Measurements from ENCODE around the gene SF3B2.
"Not testable (repeated sequence)": the region's sequence is repeated elsewhere in the genome, so short reads cannot be mapped to it uniquely, and the experiment has no call there.

The SF3B2 gene

GRCh38 chr11:66099746-66100145 lies 47.6 kb downstream of the SF3B2 start:
- H3K27ac ChIP-seq (ENCODE audit: low read depth, low read length); H3K9me3 ChIP-seq (ENCODE audit: control insufficient read depth, insufficient read depth, low read depth, low read length); H3K4me3 ChIP-seq (ENCODE audit: low read depth, low read length); H3K36me3 ChIP-seq (ENCODE audit: control insufficient read depth, insufficient read depth, low read length); H3K4me1 ChIP-seq (ENCODE audit: control insufficient read depth, insufficient read depth, low read length); H3K27me3 ChIP-seq (ENCODE audit: control insufficient read depth, insufficient read depth, low read length); H3K9ac ChIP-seq (ENCODE audit: low read length): not testable (repeated sequence)

GRCh38 chr11:66100272-66101065 lies 48.3 kb downstream of the SF3B2 start:
- Histone ChIP-seq H3K27me3 (ENCODE audit: control insufficient read depth, insufficient read depth, low read length) (no peaks in the 10 kb centered on the region), H3K4me3 (ENCODE audit: low read depth, low read length) (no peak overlapping the region), H3K9me3 (ENCODE audit: control insufficient read depth, insufficient read depth, low read depth, low read length) (no peaks in the 10 kb centered on the region), H3K9ac (ENCODE audit: low read length) (no peak overlapping the region), H3K4me1 (ENCODE audit: control insufficient read depth, insufficient read depth, low read length) (peaks cover 9% of the 10 kb centered on the region; the same call in 1 of the 2 replicates), H3K27ac (ENCODE audit: low read depth, low read length) (no peak overlapping the region), H3K36me3 (ENCODE audit: control insufficient read depth, insufficient read depth, low read length) (no peaks in the 10 kb centered on the region)

GRCh38 chr11:66101066-66101464 lies 48.9 kb downstream of the SF3B2 start:
- H3K4me3 ChIP-seq (ENCODE audit: low read depth, low read length), result no peak overlapping the region
- H3K27me3 ChIP-seq (ENCODE audit: control insufficient read depth, insufficient read depth, low read length), result no peaks in the 10 kb centered on the region
- no peak overlapping the region for H3K27ac ChIP-seq (ENCODE audit: low read depth, low read length)
- H3K9ac ChIP-seq (ENCODE audit: low read length), result no peak overlapping the region
- peaks cover 14% of the 10 kb centered on the region; the same call in 1 of the 2 replicates for H3K4me1 ChIP-seq (ENCODE audit: control insufficient read depth, insufficient read depth, low read length)
- no peaks in the 10 kb centered on the region for H3K9me3 ChIP-seq (ENCODE audit: control insufficient read depth, insufficient read depth, low read depth, low read length)
- H3K36me3 ChIP-seq (ENCODE audit: control insufficient read depth, insufficient read depth, low read length), result no peaks in the 10 kb centered on the region

GRCh38 chr11:66104057-66104638 lies 52.0 kb downstream of the SF3B2 start:
- Histone ChIP-seq H3K9me3 (ENCODE audit: control insufficient read depth, insufficient read depth, low read depth, low read length) (no peaks in the 10 kb centered on the region), H3K4me3 (ENCODE audit: low read depth, low read length) (no peak overlapping the region), H3K27ac (ENCODE audit: low read depth, low read length) (no peak overlapping the region), H3K27me3 (ENCODE audit: control insufficient read depth, insufficient read depth, low read length) (no peaks in the 10 kb centered on the region), H3K4me1 (ENCODE audit: control insufficient read depth, insufficient read depth, low read length) (peaks cover 31% of the 10 kb centered on the region), H3K36me3 (ENCODE audit: control insufficient read depth, insufficient read depth, low read length) (no peaks in the 10 kb centered on the region), H3K9ac (ENCODE audit: low read length) (no peak overlapping the region)

- Histone ChIP-seq H3K9me3 (ENCODE audit: control insufficient read depth, insufficient read depth, low read depth, low read length) (no peaks in the 10 kb centered on the region), H3K9ac (ENCODE audit: low read length) (peak overlapping the region; percentile 43), H3K27ac (ENCODE audit: low read depth, low read length) (0 out of 2 replicates have a peak overlapping the region, but pooled peaks have one; percentile 27), H3K36me3 (ENCODE audit: control insufficient read depth, insufficient read depth, low read length) (no peaks in the 10 kb centered on the region), H3K27me3 (ENCODE audit: control insufficient read depth, insufficient read depth, low read length) (no peaks in the 10 kb centered on the region), H3K4me1 (ENCODE audit: control insufficient read depth, insufficient read depth, low read length) (peaks cover 32% of the 10 kb centered on the region), H3K4me3 (ENCODE audit: low read depth, low read length) (no peak overlapping the region; the same call in 1 of the 2 replicates)
Measured at GRCh38 chr11:66106786-66107599, 54.8 kb downstream of the SF3B2 start.

GRCh38 chr11:66107600-66108510 lies 55.7 kb downstream of the SF3B2 start:
- H3K9me3 ChIP-seq (ENCODE audit: control insufficient read depth, insufficient read depth, low read depth, low read length), result no peaks in the 10 kb centered on the region
- H3K27ac ChIP-seq (ENCODE audit: low read depth, low read length), result 0 out of 2 replicates have a peak overlapping the region, but pooled peaks have one; percentile 27
- H3K9ac ChIP-seq (ENCODE audit: low read length), result no peak overlapping the region
- H3K4me3 ChIP-seq (ENCODE audit: low read depth, low read length), result no peak overlapping the region
- peaks cover 41% of the 10 kb centered on the region for H3K4me1 ChIP-seq (ENCODE audit: control insufficient read depth, insufficient read depth, low read length)
- H3K36me3 ChIP-seq (ENCODE audit: control insufficient read depth, insufficient read depth, low read length), result no peaks in the 10 kb centered on the region
- H3K27me3 ChIP-seq (ENCODE audit: control insufficient read depth, insufficient read depth, low read length), result no peaks in the 10 kb centered on the region

- Histone ChIP-seq H3K27me3 (ENCODE audit: control insufficient read depth, insufficient read depth, low read length) (no peaks in the 10 kb centered on the region), H3K9me3 (ENCODE audit: control insufficient read depth, insufficient read depth, low read depth, low read length) (no peaks in the 10 kb centered on the region), H3K4me1 (ENCODE audit: control insufficient read depth, insufficient read depth, low read length) (peaks cover 47% of the 10 kb centered on the region), H3K36me3 (ENCODE audit: control insufficient read depth, insufficient read depth, low read length) (no peaks in the 10 kb centered on the region), H3K27ac (ENCODE audit: low read depth, low read length) (no peak overlapping the region), H3K9ac (ENCODE audit: low read length) (no peak overlapping the region), H3K4me3 (ENCODE audit: low read depth, low read length) (no peak overlapping the region)
Measured at GRCh38 chr11:66109294-66109693, 57.1 kb downstream of the SF3B2 start.

- H3K4me3 ChIP-seq (ENCODE audit: low read depth, low read length), result no peak overlapping the region
- no peaks in the 10 kb centered on the region for H3K36me3 ChIP-seq (ENCODE audit: control insufficient read depth, insufficient read depth, low read length)
- no peaks in the 10 kb centered on the region for H3K9me3 ChIP-seq (ENCODE audit: control insufficient read depth, insufficient read depth, low read depth, low read length)
- H3K9ac ChIP-seq (ENCODE audit: low read length), result no peak overlapping the region
- peaks cover 50% of the 10 kb centered on the region for H3K4me1 ChIP-seq (ENCODE audit: control insufficient read depth, insufficient read depth, low read length)
- no peak overlapping the region for H3K27ac ChIP-seq (ENCODE audit: low read depth, low read length)
- no peaks in the 10 kb centered on the region for H3K27me3 ChIP-seq (ENCODE audit: control insufficient read depth, insufficient read depth, low read length)
Measured at GRCh38 chr11:66111158-66111557, 59.0 kb downstream of the SF3B2 start.

GRCh38 chr11:66112041-66112491 lies 59.9 kb downstream of the SF3B2 start:
- H3K27me3 ChIP-seq (ENCODE audit: control insufficient read depth, insufficient read depth, low read length), result no peaks in the 10 kb centered on the region
- H3K27ac ChIP-seq (ENCODE audit: low read depth, low read length), result no peak overlapping the region
- H3K36me3 ChIP-seq (ENCODE audit: control insufficient read depth, insufficient read depth, low read length), result no peaks in the 10 kb centered on the region
- no peak overlapping the region for H3K9ac ChIP-seq (ENCODE audit: low read length)
- H3K9me3 ChIP-seq (ENCODE audit: control insufficient read depth, insufficient read depth, low read depth, low read length), result no peaks in the 10 kb centered on the region
- no peak overlapping the region for H3K4me3 ChIP-seq (ENCODE audit: low read depth, low read length)
- peaks cover 45% of the 10 kb centered on the region for H3K4me1 ChIP-seq (ENCODE audit: control insufficient read depth, insufficient read depth, low read length)

Measured in HUES6 (cell line).